IPS-18c (cell line): ENCODE results near the gene PLEKHA4.
"Not testable (repeated sequence)": the region's sequence is repeated elsewhere in the genome, so short reads cannot be mapped to it uniquely, and the experiment has no call there.

ENCODE experiments used
- H3K4me3 ChIP-seq: 2 replicates; pipeline ENCODE4 v1.7.0; 2013; ENCODE audit warnings: low read depth, mild to moderate bottlenecking, low read length, moderate library complexity; ENCODE audit not compliant: insufficient read depth
- H3K9me3 ChIP-seq: one replicate; pipeline ENCODE4 v1.6.1; 2013; ENCODE audit warnings: mild to moderate bottlenecking, low read length, moderate library complexity; ENCODE audit not compliant: control insufficient read depth, insufficient read depth

Gene PLEKHA4

DNA sequence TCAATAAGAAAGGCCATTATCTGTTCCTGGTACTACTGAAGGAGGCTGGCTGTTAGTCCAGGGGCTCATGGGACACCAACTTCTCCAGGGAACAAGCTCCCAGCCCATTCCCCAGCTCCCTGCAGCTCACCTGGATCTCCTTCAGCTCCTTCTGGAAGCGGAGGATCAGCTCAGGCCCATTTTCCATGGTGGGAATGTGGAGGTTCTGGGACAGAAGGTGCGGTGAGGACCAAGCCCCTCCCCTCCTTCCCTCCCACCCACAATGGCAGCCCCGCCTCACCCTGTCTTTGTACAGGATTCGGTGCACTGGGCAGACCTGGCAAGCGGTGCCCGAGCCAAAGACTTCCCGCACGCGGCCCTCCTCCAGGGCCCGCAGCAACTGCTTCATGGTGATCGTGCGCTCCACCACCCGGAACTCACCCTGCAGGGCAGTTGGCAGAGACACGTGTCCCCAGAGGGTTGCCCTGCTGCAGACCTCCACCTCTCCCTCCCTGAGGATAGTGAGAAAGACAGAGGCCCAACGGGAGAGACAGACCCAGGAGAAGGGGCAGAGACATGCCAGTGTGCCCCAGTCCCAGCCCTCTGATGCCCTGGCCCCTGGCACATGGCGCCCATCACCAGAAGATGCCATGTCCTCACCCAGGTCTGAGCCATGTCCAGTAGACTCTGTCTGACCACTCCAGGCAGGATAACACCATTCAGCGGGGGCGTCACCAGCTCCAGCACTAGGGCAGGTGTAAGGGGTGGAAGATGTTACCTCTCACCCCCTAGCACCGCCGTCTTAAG, 71.9 kb downstream of the PLEKHA4 start:
- no peaks in the 10 kb centered on the region for H3K9me3 ChIP-seq
- H3K4me3 ChIP-seq = no peak overlapping the region

DNA sequence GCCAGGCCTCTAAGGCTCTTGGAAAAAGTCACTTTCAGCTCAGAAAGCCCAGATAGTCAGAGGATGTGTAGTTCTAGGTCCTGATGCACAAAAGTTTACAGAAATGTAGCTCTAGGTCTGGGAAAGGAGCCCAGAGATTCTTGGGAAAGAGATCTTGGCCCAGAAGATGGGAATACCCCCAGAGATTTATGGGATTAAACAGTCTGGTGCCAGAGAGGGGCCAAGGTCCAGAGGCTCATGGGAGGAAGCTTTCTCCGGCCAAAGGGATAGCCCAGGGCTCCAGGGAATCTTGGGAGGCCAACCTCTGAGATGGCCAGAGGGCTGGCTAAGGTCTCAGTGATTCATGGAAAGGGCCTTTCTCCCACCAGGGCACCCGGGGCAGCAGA, 72.7 kb downstream of the PLEKHA4 start:
- Histone ChIP-seq H3K4me3 (no peak overlapping the region), H3K9me3 (no peaks in the 10 kb centered on the region)

DNA sequence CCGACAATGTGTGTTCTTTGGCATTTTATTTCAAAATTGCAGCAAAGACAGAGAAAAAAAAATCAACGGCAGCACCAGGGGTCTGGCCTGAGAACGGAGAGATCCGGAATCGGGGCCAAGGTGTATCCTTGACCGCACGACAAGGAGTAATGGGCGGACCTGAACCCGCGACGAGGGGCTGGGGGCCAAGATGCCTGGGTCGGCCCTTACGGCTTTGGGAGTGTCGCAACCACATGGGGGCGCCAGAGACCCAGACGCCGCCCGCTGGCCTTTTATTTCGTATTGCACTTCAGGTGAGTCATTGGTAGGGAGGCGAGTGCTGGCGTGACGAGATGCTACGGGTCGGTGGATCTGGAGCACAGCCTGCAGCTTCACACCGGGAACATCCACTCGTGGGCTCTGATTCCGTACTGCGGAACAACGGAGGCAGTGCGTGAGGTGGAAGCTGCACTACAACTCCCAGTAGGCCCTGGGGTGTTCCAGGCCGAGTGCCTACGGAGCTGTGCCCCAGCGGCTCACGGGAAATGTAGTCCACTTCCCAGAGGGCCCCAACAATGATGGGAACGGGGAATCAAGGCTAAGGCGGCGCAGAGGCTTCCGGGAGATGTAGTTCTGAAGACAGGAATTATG, 73.2 kb downstream of the PLEKHA4 start:
- Histone ChIP-seq H3K9me3 (no peaks in the 10 kb centered on the region), H3K4me3 (peak overlapping the region; percentile 45; the same call in 1 of the 2 replicates)

DNA sequence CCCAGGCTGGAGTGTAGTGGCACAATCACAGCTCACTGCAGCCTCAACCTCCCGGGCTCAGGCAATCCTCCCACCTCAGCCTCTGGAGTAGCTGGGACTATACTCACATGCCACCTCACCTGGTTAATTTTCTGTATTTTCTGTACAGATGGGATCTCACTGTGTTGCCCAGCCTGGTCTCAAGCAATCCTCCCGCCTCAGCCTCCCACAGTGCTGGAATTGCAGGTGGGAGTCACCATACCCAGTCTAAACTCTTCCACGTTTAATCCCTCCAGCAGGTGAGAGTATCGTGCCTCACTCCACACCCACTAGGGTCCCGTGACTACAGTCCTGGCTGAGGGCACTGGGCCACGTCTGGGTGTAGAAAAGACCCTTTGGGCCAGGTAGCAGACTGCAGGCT, 74.1 kb downstream of the PLEKHA4 start:
- Histone ChIP-seq H3K9me3 (no peaks in the 10 kb centered on the region), H3K4me3 (no peak overlapping the region; the same call in 1 of the 2 replicates)

DNA sequence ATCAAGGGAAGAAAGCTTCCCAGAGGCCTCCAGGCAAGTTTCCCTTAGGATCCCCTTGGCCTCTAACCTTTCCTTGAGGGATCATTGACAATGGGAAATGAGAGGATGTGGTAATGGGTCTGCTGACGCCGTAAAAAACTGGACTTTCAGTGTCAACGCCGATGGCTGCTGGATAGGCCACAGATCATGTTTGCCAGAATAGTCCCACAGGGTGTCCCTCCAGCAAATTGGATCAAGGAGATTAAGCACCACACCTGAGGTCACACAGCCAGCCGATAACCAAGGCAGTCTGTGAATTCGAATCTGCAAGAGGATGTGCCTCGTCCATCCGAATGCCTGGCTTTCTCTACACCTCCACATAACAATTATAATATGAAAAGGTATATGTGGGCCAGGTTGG, 75.1 kb downstream of the PLEKHA4 start:
- H3K9me3 ChIP-seq = no peaks in the 10 kb centered on the region
- no peak overlapping the region for H3K4me3 ChIP-seq

DNA sequence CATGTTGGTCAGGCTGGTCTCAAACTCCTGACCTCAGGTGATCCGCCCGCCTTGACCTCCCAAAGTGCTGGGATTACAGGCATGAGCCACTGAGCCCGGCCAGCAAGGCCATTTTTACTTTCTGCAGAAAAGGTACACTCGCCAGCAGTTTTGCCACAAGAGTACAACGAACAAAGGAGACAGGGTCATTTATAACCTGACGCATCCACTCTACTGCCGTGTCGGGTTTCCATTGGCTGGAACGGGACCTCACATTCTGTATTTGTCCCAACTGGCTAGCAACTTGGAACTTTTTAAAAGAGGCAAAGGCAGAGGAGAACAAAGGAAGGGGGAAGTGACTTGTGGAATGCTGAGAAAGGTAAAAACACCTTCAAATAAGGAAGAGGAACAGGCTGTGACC, 81.1 kb downstream of the PLEKHA4 start:
- not testable (repeated sequence) for H3K4me3 ChIP-seq

More for the DNA sequence above, 81.1 kb downstream of the PLEKHA4 start:
- H3K9me3 ChIP-seq = not testable (repeated sequence)
